RWPE2 (cell line): Measurements from ENCODE around the gene FKBP2.
A peak's percentile ranks its signal among the peaks of the same experiment; 100 is the strongest.

Experiments
- ATAC-seq: fragments of 200-7000 bp; cut with Tn5 transposase; 3 replicates; pipeline ENCODE4 v1.9.1; 2021; ENCODE audit warnings: low read depth
- DNase-seq: peaks from one replicate; pipeline ENCODE4 v3.0.0-alpha.2; 2020; ENCODE audit warnings: low spot score
- H3K27ac ChIP-seq: fragments of 450-650 bp; 2 replicates; pipeline ENCODE4 v1.5.1; 2017; ENCODE audit warnings: mild to moderate bottlenecking; ENCODE audit not compliant: poor library complexity, severe bottlenecking
- H3K27me3 ChIP-seq: fragments of 250-450 bp; sonication (Bioruptor Pico); 2 replicates; pipeline ENCODE4 v1.5.1; 2021; ENCODE audit warnings: mild to moderate bottlenecking, moderate library complexity; ENCODE audit not compliant: insufficient read depth, poor library complexity, severe bottlenecking
- H3K36me3 ChIP-seq: fragments of 250-450 bp; sonication (Bioruptor Pico); 2 replicates; pipeline ENCODE4 v1.5.1; 2020; ENCODE audit warnings: low read depth, mild to moderate bottlenecking, moderate library complexity
- H3K4me1 ChIP-seq: fragments of 250-450 bp; sonication (Bioruptor Pico); 2 replicates; pipeline ENCODE4 v1.5.1; 2021; ENCODE audit warnings: mild to moderate bottlenecking, moderate library complexity; ENCODE audit not compliant: insufficient read depth, poor library complexity, severe bottlenecking
- H3K4me3 ChIP-seq: fragments of 250-450 bp; sonication (Bioruptor Pico); 2 replicates; pipeline ENCODE4 v1.5.1; 2021; ENCODE audit warnings: mild to moderate bottlenecking, moderate library complexity; ENCODE audit not compliant: severe bottlenecking
- H3K9me3 ChIP-seq: fragments of 250-450 bp; sonication (Bioruptor Pico); 2 replicates; pipeline ENCODE4 v1.5.1; 2021; ENCODE audit warnings: mild to moderate bottlenecking, moderate library complexity; ENCODE audit not compliant: severe bottlenecking
- CTCF ChIP-seq: fragments of 450-650 bp; IDR thresholded peaks from one replicate; pipeline ENCODE4 v1.5.1; 2017; ENCODE audit warnings: mild to moderate bottlenecking, moderate library complexity; ENCODE audit not compliant: poor library complexity, severe bottlenecking

The FKBP2 gene

GRCh38 chr11:64268893-64269539, 28.1 kb downstream of the FKBP2 start:
- Histone ChIP-seq H3K27me3 (no peaks in the 10 kb centered on the region), H3K4me1 (peaks cover 19% of the 10 kb centered on the region), H3K27ac (peak overlapping the region; percentile 92), H3K36me3 (peaks cover 22% of the 10 kb centered on the region), H3K4me3 (peak overlapping the region; percentile 38), H3K9me3 (no peaks in the 10 kb centered on the region)
- DNase-seq (no peak), ATAC-seq (peak; percentile 8)
- peak; percentile 19 for TF ChIP-seq CTCF

GRCh38 chr11:64269540-64270220, 28.8 kb downstream of the FKBP2 start:
- Histone ChIP-seq H3K27ac (peak overlapping the region; percentile 92), H3K36me3 (peaks cover 16% of the 10 kb centered on the region), H3K9me3 (no peaks in the 10 kb centered on the region), H3K4me1 (peaks cover 19% of the 10 kb centered on the region), H3K4me3 (peak overlapping the region; percentile 38), H3K27me3 (no peaks in the 10 kb centered on the region)
- DNase-seq (peak; percentile 96), ATAC-seq (peak; percentile 77)
- TF ChIP-seq CTCF, result no peak

GRCh38 chr11:64275031-64275800, 34.3 kb downstream of the FKBP2 start:
- no peak overlapping the region for H3K4me3 ChIP-seq
- no peaks in the 10 kb centered on the region for H3K9me3 ChIP-seq
- H3K27me3 ChIP-seq, result no peaks in the 10 kb centered on the region
- DNase-seq, result no peak
- peak overlapping the region; percentile 86 for H3K27ac ChIP-seq
- no peak for ATAC-seq
- H3K36me3 ChIP-seq, result peaks cover 21% of the 10 kb centered on the region
- peaks cover 18% of the 10 kb centered on the region for H3K4me1 ChIP-seq
- TF ChIP-seq CTCF, result no peak

GRCh38 chr11:64275841-64276240, 34.9 kb downstream of the FKBP2 start:
- Histone ChIP-seq H3K27ac (peak overlapping the region; percentile 86), H3K36me3 (peaks cover 23% of the 10 kb centered on the region)

More at GRCh38 chr11:64275841-64276240, 34.9 kb downstream of the FKBP2 start:
- Histone ChIP-seq H3K27me3 (no peaks in the 10 kb centered on the region), H3K4me1 (peaks cover 18% of the 10 kb centered on the region), H3K4me3 (no peak overlapping the region), H3K9me3 (no peaks in the 10 kb centered on the region)
- TF ChIP-seq CTCF, result no peak
- DNase-seq (no peak), ATAC-seq (no peak)
